Tibial nerve (tissue), 3 donors: ENCODE results near the gene GPR26.

ENCODE experiments used
- CTCF ChIP-seq, 5 experiments: fragments of 200-600 bp in 3 of 5; fragments of 450-650 bp in 2 of 5; sonication (generic) in 3 of 5; IDR thresholded peaks; one replicate each; pipeline ENCODE4 v1.5.1; 2016 to 2019; ENCODE audit warnings: antibody characterized with exemption in 5 of 5, mild to moderate bottlenecking in 3 of 5, moderate library complexity in 2 of 5
- POLR2A ChIP-seq, 2 donors: fragments of 450-650 bp; IDR thresholded peaks; one replicate each; pipeline ENCODE4 v1.6.1; 2017; ENCODE audit warnings: antibody characterized with exemption in 2 of 2, mild to moderate bottlenecking in 2 of 2, moderate library complexity in 2 of 2

GRCh38 chr10:123717336-123717735 is 51.2 kb downstream of the GPR26 start:
- no peak for TF ChIP-seq CTCF (IDR thresholded peaks at IDR 0.05)
- no peak for TF ChIP-seq POLR2A (IDR thresholded peaks at IDR 0.05)
